DND-41 (cell line): Measurements from ENCODE around the gene MACC1.

Experiments used
- ATAC-seq: fragments of 200-7000 bp; cut with Tn5 transposase; 3 replicates; pipeline ENCODE4 v1.9.1; 2021; ENCODE audit warnings: low read depth; ENCODE audit not compliant: insufficient read depth
- DNase-seq: peaks from one replicate; pipeline ENCODE4 v3.0.0-alpha.2; 2020
- H2AFZ ChIP-seq: 2 replicates; pipeline ENCODE4 v1.6.0; 2012; ENCODE audit warnings: low read depth, low read length
- H3K27ac ChIP-seq: 2 replicates; pipeline ENCODE4 v1.5.1; 2012; ENCODE audit warnings: low read length, inconsistent platforms
- H3K27me3 ChIP-seq: fragments of 200-600 bp; sonication (generic); 2 replicates; pipeline ENCODE4 v1.6.0; 2012; ENCODE audit warnings: low read length, mild to moderate bottlenecking, inconsistent platforms; ENCODE audit not compliant: insufficient read depth, poor library complexity
- H3K36me3 ChIP-seq: 2 replicates; pipeline ENCODE4 v1.5.1; 2012; ENCODE audit warnings: low read length, inconsistent platforms; ENCODE audit not compliant: insufficient read depth
- H3K4me1 ChIP-seq: 2 replicates; pipeline ENCODE4 v1.5.1; 2012; ENCODE audit warnings: mild to moderate bottlenecking, low read length; ENCODE audit not compliant: insufficient read depth
- H3K4me2 ChIP-seq: 2 replicates; pipeline ENCODE4 v1.6.0; 2012; ENCODE audit warnings: mild to moderate bottlenecking, moderate library complexity, low read length, inconsistent platforms; ENCODE audit not compliant: insufficient read depth
- H3K4me3 ChIP-seq, 2 experiments: fragments of 200-600 bp in 1 of 2; shearing (Covaris generic) in 1 of 2; 2 replicates each; pipeline ENCODE4 v1.5.1; 2012 to 2016; ENCODE audit warnings: inconsistent platforms in 2 of 2, low read length in 2 of 2, mild to moderate bottlenecking in 2 of 2, low read depth in 1 of 2, moderate library complexity in 1 of 2
- H3K79me2 ChIP-seq: 2 replicates; pipeline ENCODE4 v1.6.0; 2012; ENCODE audit warnings: low read length, inconsistent platforms; ENCODE audit not compliant: insufficient read depth
- H3K9ac ChIP-seq: 2 replicates; pipeline ENCODE4 v1.6.0; 2012; ENCODE audit warnings: low read depth, mild to moderate bottlenecking, inconsistent platforms, low read length, moderate library complexity
- H3K9me3 ChIP-seq: 2 replicates; pipeline ENCODE4 v1.5.1; 2012; ENCODE audit warnings: low read length, moderate library complexity, mild to moderate bottlenecking, inconsistent platforms; ENCODE audit not compliant: insufficient read depth, severe bottlenecking
- H4K20me1 ChIP-seq: 2 replicates; pipeline ENCODE4 v1.6.0; 2012; ENCODE audit warnings: low read length; ENCODE audit not compliant: insufficient read depth
- CTCF ChIP-seq: IDR thresholded peaks from 2 replicates; pipeline ENCODE4 v1.5.1; 2012; ENCODE audit warnings: borderline replicate concordance, low read length, moderate library complexity, mild to moderate bottlenecking; ENCODE audit not compliant: poor library complexity, severe bottlenecking; ENCODE audit errors: extremely low read depth
- EZH2 ChIP-seq: IDR thresholded peaks from 3 replicates; pipeline ENCODE4 v1.6.1; 2012; ENCODE audit warnings: borderline replicate concordance, low read depth, mild to moderate bottlenecking, moderate library complexity, low read length, inconsistent platforms; ENCODE audit not compliant: severe bottlenecking

The MACC1 gene

GRCh38 chr7:20200971-20201370 is 16.2 kb downstream of the MACC1 start:
- no peak for TF ChIP-seq EZH2
- no peak for TF ChIP-seq CTCF
- DNase-seq (no peak), ATAC-seq (no peak)
- Histone ChIP-seq H2AFZ (no peak overlapping the region), H3K9ac (no peak overlapping the region), H3K4me3 (no peak overlapping the region), H3K27ac (no peak overlapping the region), H4K20me1 (no peaks in the 10 kb centered on the region), H3K36me3 (no peaks in the 10 kb centered on the region), H3K27me3 (no peaks in the 10 kb centered on the region), H3K4me2 (no peak overlapping the region), H3K4me1 (no peaks in the 10 kb centered on the region), H3K9me3 (no peaks in the 10 kb centered on the region), H3K79me2 (no peaks in the 10 kb centered on the region)

- no peak overlapping the region for H2AFZ ChIP-seq
- H3K27ac ChIP-seq = no peak overlapping the region
- DNase-seq (no peak), ATAC-seq (no peak)
- TF ChIP-seq CTCF (no peak), EZH2 (no peak)
- no peaks in the 10 kb centered on the region for H3K4me1 ChIP-seq
- H4K20me1 ChIP-seq = no peaks in the 10 kb centered on the region
- no peaks in the 10 kb centered on the region for H3K79me2 ChIP-seq
- H3K9me3 ChIP-seq = no peaks in the 10 kb centered on the region
- H3K4me2 ChIP-seq = no peak overlapping the region
- H3K27me3 ChIP-seq = no peaks in the 10 kb centered on the region
- no peak overlapping the region for H3K4me3 ChIP-seq
- no peak overlapping the region for H3K9ac ChIP-seq
- H3K36me3 ChIP-seq = no peaks in the 10 kb centered on the region
These were observed 16.8 kb downstream of the MACC1 start for GRCh38 chr7:20200361-20200760.

GRCh38 chr7:20199015-20199737 is 18.0 kb downstream of the MACC1 start:
- no peak for ATAC-seq
- no peak overlapping the region for H3K4me3 ChIP-seq
- no peak for DNase-seq
- H3K4me1 ChIP-seq = no peaks in the 10 kb centered on the region
- no peaks in the 10 kb centered on the region for H3K9me3 ChIP-seq
- H3K27ac ChIP-seq = no peak overlapping the region
- TF ChIP-seq EZH2 = no peak
- no peak for TF ChIP-seq CTCF
- H3K27me3 ChIP-seq = no peaks in the 10 kb centered on the region
- H4K20me1 ChIP-seq = no peaks in the 10 kb centered on the region
- no peak overlapping the region for H3K9ac ChIP-seq
- H3K4me2 ChIP-seq = no peak overlapping the region
- H3K36me3 ChIP-seq = no peaks in the 10 kb centered on the region
- H2AFZ ChIP-seq = no peak overlapping the region
- H3K79me2 ChIP-seq = no peaks in the 10 kb centered on the region
